Measurements from ENCODE around the gene PARP12.

DNA sequence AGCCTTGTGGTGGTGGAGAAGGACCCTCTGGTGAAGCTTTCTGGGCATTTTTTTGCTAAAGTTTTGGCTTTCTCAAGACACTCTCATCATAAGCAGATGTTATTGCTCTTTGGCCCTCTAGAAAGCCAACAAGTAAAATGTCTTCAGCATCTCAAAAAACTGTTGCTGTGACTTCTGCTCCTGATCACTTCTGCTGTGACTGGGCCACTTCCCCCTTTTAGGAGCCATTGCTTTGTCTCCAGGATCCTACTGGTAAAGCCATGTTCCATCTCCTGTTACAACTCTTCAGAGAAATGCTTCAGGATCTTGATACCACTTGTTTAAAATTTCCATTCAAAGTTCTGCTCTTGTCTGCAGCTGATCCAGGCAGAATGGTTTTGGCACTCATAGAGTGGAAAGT lies 10.9 kb downstream of the PARP12 start:
- TF ChIP-seq, protein P1, sequence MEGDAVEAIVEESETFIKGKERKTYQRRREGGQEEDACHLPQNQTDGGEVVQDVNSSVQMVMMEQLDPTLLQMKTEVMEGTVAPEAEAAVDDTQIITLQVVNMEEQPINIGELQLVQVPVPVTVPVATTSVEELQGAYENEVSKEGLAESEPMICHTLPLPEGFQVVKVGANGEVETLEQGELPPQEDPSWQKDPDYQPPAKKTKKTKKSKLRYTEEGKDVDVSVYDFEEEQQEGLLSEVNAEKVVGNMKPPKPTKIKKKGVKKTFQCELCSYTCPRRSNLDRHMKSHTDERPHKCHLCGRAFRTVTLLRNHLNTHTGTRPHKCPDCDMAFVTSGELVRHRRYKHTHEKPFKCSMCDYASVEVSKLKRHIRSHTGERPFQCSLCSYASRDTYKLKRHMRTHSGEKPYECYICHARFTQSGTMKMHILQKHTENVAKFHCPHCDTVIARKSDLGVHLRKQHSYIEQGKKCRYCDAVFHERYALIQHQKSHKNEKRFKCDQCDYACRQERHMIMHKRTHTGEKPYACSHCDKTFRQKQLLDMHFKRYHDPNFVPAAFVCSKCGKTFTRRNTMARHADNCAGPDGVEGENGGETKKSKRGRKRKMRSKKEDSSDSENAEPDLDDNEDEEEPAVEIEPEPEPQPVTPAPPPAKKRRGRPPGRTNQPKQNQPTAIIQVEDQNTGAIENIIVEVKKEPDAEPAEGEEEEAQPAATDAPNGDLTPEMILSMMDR (IDR thresholded peaks at IDR 0.05 in 2 of 3, conservative IDR thresholded peaks at IDR 0.05 in 1 of 3; ENCODE audit: control insufficient read depth in 2 of 3, extremely low read depth in 1 of 3, insufficient read depth in 1 of 3, low read depth in 3 of 3, low read length in 3 of 3): no peak
- TF ChIP-seq NFIC (IDR thresholded peaks at IDR 0.05; ENCODE audit: low read depth, low read length) (no peak), HDAC2 (IDR thresholded peaks at IDR 0.05) (no peak)
